Suprapubic skin (tissue), 4 donors: ENCODE data around the gene LETM1. TPM values are rescaled to one million over a fixed set of nuclear protein-coding genes. Genes with fewer than 3 reads are reported as not detected.

Source experiments
- DNase-seq, 2 donors: peaks; one replicate each; pipeline ENCODE4 v3.0.0-alpha.2; 2019; ENCODE audit warnings: low spot score in 2 of 2
- H3K27ac ChIP-seq: fragments of 200-600 bp; sonication (generic); one replicate; pipeline ENCODE4 v1.5.1; 2019
- H3K27me3 ChIP-seq: fragments of 200-600 bp; sonication (generic); one replicate; pipeline ENCODE4 v1.5.1; 2019
- H3K36me3 ChIP-seq: fragments of 200-600 bp; sonication (generic); one replicate; pipeline ENCODE4 v1.5.1; 2019
- H3K4me1 ChIP-seq: fragments of 200-600 bp; sonication (generic); one replicate; pipeline ENCODE4 v1.5.1; 2019
- H3K4me3 ChIP-seq: fragments of 200-600 bp; sonication (generic); one replicate; pipeline ENCODE4 v1.5.1; 2019; ENCODE audit warnings: mild to moderate bottlenecking
- H3K9me3 ChIP-seq: fragments of 200-600 bp; sonication (generic); one replicate; pipeline ENCODE4 v1.5.1; 2019
- CTCF ChIP-seq, 2 donors: fragments of 200-600 bp in 1 of 2; fragments of 450-650 bp in 1 of 2; sonication (generic) in 1 of 2; IDR thresholded peaks; one replicate each; pipeline ENCODE4 v1.5.1; 2016 to 2019; ENCODE audit warnings: antibody characterized with exemption in 2 of 2, mild to moderate bottlenecking in 1 of 2, moderate library complexity in 1 of 2
- EP300 ChIP-seq: sonication (generic); formaldehyde crosslinking; IDR thresholded peaks from one replicate; pipeline ENCODE4 v1.6.1; 2017; ENCODE audit warnings: antibody characterized with exemption
- POLR2A ChIP-seq, 2 donors: fragments of 450-650 bp; IDR thresholded peaks; one replicate each; pipeline ENCODE4 v1.6.1; 2017; ENCODE audit warnings: antibody characterized with exemption in 2 of 2, mild to moderate bottlenecking in 2 of 2, moderate library complexity in 2 of 2
- POLR2AphosphoS5 ChIP-seq, 3 donors: sonication (generic); formaldehyde crosslinking; IDR thresholded peaks; one replicate each; pipeline ENCODE4 v1.6.1; 2017; ENCODE audit warnings: antibody characterized with exemption in 3 of 3
- WGBS: methylation state at CpG from one replicate; pipeline ENCODE4 v1.1.5; 2018; 5-methylcytosine and 5-hydroxymethylcytosine counted together
- total RNA-seq, 4 donors: library from RNA; depleted of rRNA; stranded (reverse); fragments of >200 nt; gene quantifications; one replicate each; pipeline ENCODE4 v1.1.0, GENCODE V29; 2016

The LETM1 gene
- total RNA-seq, 4 donors from 2014 or later = 64.0 to 73.5 (median 65.2) TPM

- H3K27ac ChIP-seq = peak overlapping the region; percentile 42
- H3K36me3 ChIP-seq = no peaks in the 10 kb centered on the region
- DNase-seq = no peak
- no peak overlapping the region for H3K4me3 ChIP-seq
- H3K4me1 ChIP-seq = peaks cover 81% of the 10 kb centered on the region
- TF ChIP-seq POLR2A (IDR thresholded peaks at IDR 0.05) (no peak), POLR2AphosphoS5 (IDR thresholded peaks at IDR 0.05) (no peak)
- H3K9me3 ChIP-seq = no peaks in the 10 kb centered on the region
- H3K27me3 ChIP-seq = peaks cover 5% of the 10 kb centered on the region
- WGBS = 37% methylated on average over 19 of the region's 25 CpGs
Measured at GRCh38 chr4:1787411-1788077, 68.4 kb downstream of the LETM1 start.

- peaks cover 84% of the 10 kb centered on the region for H3K4me1 ChIP-seq
- 48% methylated on average over 13 of the region's 34 CpGs for WGBS
Measured at GRCh38 chr4:1786544-1787362, 69.2 kb downstream of the LETM1 start.

DNA sequence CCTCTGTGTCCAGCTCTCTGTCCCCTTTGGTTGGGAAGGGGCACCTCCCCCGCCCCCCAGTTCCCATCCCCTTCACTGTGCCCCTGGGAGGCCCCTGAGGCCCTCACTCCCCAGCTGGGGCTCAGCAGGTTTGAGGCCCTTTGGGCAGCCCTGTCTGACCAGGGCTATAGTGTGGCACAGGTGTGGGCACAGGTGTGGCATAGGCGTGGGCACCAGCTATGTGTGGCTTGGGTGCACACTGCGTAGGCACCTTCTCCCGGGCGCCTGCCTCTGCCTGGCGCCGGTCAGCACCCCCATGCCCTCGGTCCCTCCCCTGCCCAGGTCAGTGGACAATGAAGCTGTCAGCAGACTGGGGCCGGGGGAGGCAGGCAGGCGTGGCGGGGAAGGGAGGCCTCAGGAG lies 70.4 kb downstream of the LETM1 start:
- TF ChIP-seq POLR2A (IDR thresholded peaks at IDR 0.05) = no peak
- no peak for TF ChIP-seq POLR2AphosphoS5 (IDR thresholded peaks at IDR 0.05)
- TF ChIP-seq EP300 = no peak
- TF ChIP-seq CTCF (IDR thresholded peaks at IDR 0.05) = no peak
- H3K27ac ChIP-seq = peak overlapping the region; percentile 77
- 67% methylated on average over 10 of the region's 11 CpGs for WGBS
- no peak for DNase-seq
- no peaks in the 10 kb centered on the region for H3K36me3 ChIP-seq
- peaks cover 83% of the 10 kb centered on the region for H3K4me1 ChIP-seq
- H3K4me3 ChIP-seq = no peak overlapping the region
- H3K9me3 ChIP-seq = no peaks in the 10 kb centered on the region
- H3K27me3 ChIP-seq = peaks cover 5% of the 10 kb centered on the region

More at GRCh38 chr4:1786544-1787362, 69.2 kb downstream of the LETM1 start:
- Histone ChIP-seq H3K36me3 (no peaks in the 10 kb centered on the region), H3K9me3 (no peaks in the 10 kb centered on the region), H3K27me3 (peaks cover 5% of the 10 kb centered on the region), H3K4me3 (no peak overlapping the region), H3K27ac (peak overlapping the region; percentile 77)
- DNase-seq = no peak
- no peak for TF ChIP-seq POLR2A (IDR thresholded peaks at IDR 0.05)
- no peak for TF ChIP-seq CTCF (IDR thresholded peaks at IDR 0.05)

DNA sequence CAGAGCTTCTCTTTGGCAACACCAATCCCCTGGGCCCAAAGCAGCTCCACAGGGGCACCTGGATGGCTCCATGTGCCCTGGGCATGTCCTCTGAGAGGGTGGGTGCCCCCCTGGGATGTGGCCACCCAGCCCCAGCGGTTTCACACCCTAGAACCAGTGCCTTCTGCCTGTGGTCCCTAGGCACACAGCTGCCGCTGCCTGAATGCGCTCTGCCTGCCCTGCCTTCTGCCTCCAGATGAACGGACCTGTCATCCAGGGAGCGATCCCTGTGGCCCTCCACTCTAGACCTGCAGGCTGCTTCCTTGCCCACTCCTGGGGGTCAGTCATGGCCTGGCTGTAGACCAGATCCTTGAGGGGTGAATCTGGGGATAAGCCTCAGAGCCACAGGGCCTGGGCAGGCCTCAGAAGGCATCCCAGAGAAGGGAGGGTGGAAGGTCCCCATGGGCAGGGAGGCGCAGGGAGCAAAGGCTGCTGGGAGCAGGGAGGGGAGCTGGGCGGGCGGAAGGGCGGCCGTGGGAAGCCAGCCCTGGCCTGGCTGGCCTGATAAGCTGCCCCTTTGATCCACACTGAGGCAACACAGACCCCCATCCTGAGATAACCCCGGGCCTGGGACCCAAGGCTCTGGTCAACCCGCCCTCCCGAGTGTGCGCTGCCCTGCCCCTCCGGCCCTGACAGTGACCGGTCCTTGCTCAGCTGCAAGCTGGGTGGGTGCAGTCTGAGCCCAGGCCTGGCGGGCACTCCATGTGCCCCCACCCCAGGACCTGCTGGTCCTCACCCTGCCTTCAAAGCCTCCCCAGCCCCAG lies 71.0 kb downstream of the LETM1 start:
- TF ChIP-seq EP300 (no peak), POLR2AphosphoS5 (IDR thresholded peaks at IDR 0.05) (no peak), CTCF (IDR thresholded peaks at IDR 0.05) (no peak), POLR2A (IDR thresholded peaks at IDR 0.05) (no peak)
- H3K27me3 ChIP-seq = peaks cover 5% of the 10 kb centered on the region
- 59% methylated on average over 5 of the region's 17 CpGs for WGBS
- peaks cover 80% of the 10 kb centered on the region for H3K4me1 ChIP-seq
- H3K4me3 ChIP-seq = no peak overlapping the region
- DNase-seq = no peak
- H3K36me3 ChIP-seq = no peaks in the 10 kb centered on the region
- no peaks in the 10 kb centered on the region for H3K9me3 ChIP-seq
- peak overlapping the region; percentile 77 for H3K27ac ChIP-seq

GRCh38 chr4:1784395-1784788 lies 71.6 kb downstream of the LETM1 start:
- TF ChIP-seq CTCF (IDR thresholded peaks at IDR 0.05) (no peak), POLR2AphosphoS5 (IDR thresholded peaks at IDR 0.05) (no peak), EP300 (no peak), POLR2A (IDR thresholded peaks at IDR 0.05) (no peak)
- no peak for DNase-seq
- Histone ChIP-seq H3K27ac (peak overlapping the region; percentile 77), H3K9me3 (no peaks in the 10 kb centered on the region), H3K4me3 (no peak overlapping the region), H3K27me3 (peaks cover 5% of the 10 kb centered on the region), H3K4me1 (peaks cover 80% of the 10 kb centered on the region), H3K36me3 (no peaks in the 10 kb centered on the region)
- 60% methylated on average over 1 of the region's 10 CpGs for WGBS
